Spinal cord (tissue), 10 donors: ENCODE data around the gene MED23. TPM values are rescaled to one million over a fixed set of nuclear protein-coding genes. Genes with fewer than 3 reads are reported as not detected.
A peak's percentile ranks its signal among the peaks of the same experiment; 100 is the strongest.

Experiments used
- DNase-seq, 6 donors: peaks; one replicate each; pipeline versions ENCODE4 v3.0.0 to v3.0.0-alpha.2; 2013 to 2015; ENCODE audit warnings: low spot score in 6 of 6, low read depth in 4 of 6
- H3K27ac ChIP-seq: one replicate; pipeline ENCODE4 v1.5.1; 2013; ENCODE audit warnings: low read depth, low read length, control low read depth
- H3K27me3 ChIP-seq: one replicate; pipeline ENCODE4 v1.6.1; 2013; ENCODE audit warnings: low read length; ENCODE audit not compliant: control insufficient read depth, insufficient read depth
- H3K36me3 ChIP-seq: one replicate; pipeline ENCODE4 v1.6.1; 2013; ENCODE audit warnings: low read length; ENCODE audit not compliant: control insufficient read depth, insufficient read depth
- H3K4me1 ChIP-seq: one replicate; pipeline ENCODE4 v1.6.1; 2013; ENCODE audit warnings: low read length; ENCODE audit not compliant: control insufficient read depth, insufficient read depth
- H3K4me3 ChIP-seq: one replicate; pipeline ENCODE4 v1.5.1; 2013; ENCODE audit warnings: low read depth, low read length, control low read depth
- H3K9me3 ChIP-seq: one replicate; pipeline ENCODE4 v1.6.1; 2013; ENCODE audit warnings: low read length; ENCODE audit not compliant: control insufficient read depth, insufficient read depth
- whole genome bisulfite sequencing: methylation state at CpG from one replicate; pipeline ENCODE4 v1.1.5; 2013; ENCODE audit warnings: missing lambda C conversion rate; ENCODE audit not compliant: insufficient coverage; 5-methylcytosine and 5-hydroxymethylcytosine counted together
- polyA plus RNA-seq, 2 donors: library from polyadenylated mRNA; unstranded; fragments of 120-200 nt; gene quantifications; one replicate each; pipeline ENCODE4 v1.2.1, GENCODE V29; 2013; ENCODE audit not compliant: insufficient read length in 2 of 2
- total RNA-seq, 2 donors: library from RNA; depleted of rRNA in 1 of 2; stranded (reverse); fragments of 120-200 nt in 1 of 2; fragments of >200 nt in 1 of 2; gene quantifications; one replicate each; pipeline versions ENCODE4 v1.2.3 to v1.2.4, GENCODE V29; 2013 to 2014
- donor health status: healthy.

MED23 gene
- total and polyA plus RNA-seq, 4 donors: 33.5 to 55.1 (median 37.1) TPM

DNA sequence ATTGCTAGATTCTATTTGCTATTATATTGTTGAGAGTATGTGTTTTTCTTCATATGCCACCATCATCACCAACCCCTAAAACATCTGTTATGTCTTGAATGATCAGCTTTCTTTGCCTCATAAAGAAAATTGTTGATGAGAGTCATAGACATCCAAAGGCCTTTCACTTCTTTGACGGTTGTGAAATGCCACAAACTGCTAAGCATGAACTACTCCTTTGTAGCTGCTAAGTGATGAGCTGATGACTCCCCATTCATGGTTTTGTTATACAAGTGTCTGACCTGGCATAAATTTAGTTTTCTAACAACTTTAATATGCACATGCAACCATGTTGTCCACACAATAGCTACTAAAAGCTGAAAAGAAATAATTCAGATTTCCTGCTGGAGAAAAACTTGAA, 684 bp upstream of the MED23 start:
- H3K27me3 ChIP-seq: peaks cover 2% of the 10 kb centered on the region
- H3K27ac ChIP-seq: no peak overlapping the region
- DNase-seq: peak in 1 of 6 donors; percentile 0
- peaks cover 4% of the 10 kb centered on the region for H3K4me1 ChIP-seq
- H3K36me3 ChIP-seq: peaks cover 3% of the 10 kb centered on the region
- 14% methylated on average over 1 of the region's 1 CpG for WGBS
- peak overlapping the region; percentile 97 for H3K4me3 ChIP-seq
- H3K9me3 ChIP-seq: no peaks in the 10 kb centered on the region

DNA sequence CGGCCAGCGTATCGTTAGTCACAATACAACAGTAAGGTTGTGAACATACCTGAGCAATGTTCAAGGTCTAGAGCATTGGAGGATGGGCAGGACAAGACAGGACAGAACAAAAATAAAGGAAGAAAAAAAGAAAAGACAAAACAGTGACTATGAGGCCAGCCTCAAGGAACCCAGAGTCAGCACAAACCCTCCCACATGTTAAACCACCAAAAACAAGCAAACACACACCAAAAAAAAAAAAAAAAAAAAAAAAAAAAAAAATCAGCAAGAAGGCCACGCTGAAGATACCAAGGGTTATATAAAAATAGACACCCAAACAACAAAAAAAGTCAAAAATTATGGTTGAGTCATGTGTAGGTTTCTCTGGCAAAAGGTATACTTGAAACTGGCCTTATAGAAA, 12.8 kb downstream of the MED23 start:
- Histone ChIP-seq H3K36me3 (peaks cover 16% of the 10 kb centered on the region), H3K27ac (no peak overlapping the region), H3K9me3 (no peaks in the 10 kb centered on the region), H3K27me3 (no peaks in the 10 kb centered on the region), H3K4me1 (no peaks in the 10 kb centered on the region), H3K4me3 (no peak overlapping the region)
- DNase-seq: no peak
- no CpG with 5 or more reads among the region's 4 CpGs for WGBS

DNA sequence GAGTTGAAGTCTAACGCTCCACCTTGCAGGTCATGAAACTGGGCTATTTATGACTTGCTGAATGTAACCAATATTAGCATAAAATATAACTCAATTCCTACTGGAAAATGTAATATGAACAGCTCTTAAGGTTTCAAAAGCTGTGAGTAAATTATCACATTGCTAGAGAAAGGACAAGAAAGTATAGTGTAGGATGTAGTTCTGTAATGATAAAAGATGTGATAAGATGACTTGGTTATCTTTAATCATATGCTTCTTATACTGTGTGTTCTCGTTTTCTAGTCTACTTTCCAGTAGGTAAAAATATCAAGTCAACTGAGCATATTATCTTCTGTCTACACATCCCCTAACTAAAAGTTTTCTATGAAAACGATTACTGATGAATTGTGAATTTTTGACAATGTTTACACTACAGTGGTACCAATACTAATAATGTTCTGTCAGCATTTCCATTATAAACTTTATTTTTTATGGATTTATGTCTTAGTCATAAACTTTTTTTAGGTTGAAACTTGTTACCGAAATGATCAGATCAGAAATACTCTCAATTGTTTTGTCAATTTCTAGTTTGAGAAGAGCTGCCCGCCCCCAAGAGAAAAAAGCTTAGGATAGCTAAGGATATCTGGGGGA, 14.6 kb downstream of the MED23 start:
- no peaks in the 10 kb centered on the region for H3K27me3 ChIP-seq
- no peaks in the 10 kb centered on the region for H3K9me3 ChIP-seq
- no peak overlapping the region for H3K27ac ChIP-seq
- no peaks in the 10 kb centered on the region for H3K4me1 ChIP-seq
- H3K4me3 ChIP-seq: no peak overlapping the region
- no peak for DNase-seq
- H3K36me3 ChIP-seq: peaks cover 19% of the 10 kb centered on the region
- no CpG with 5 or more reads among the region's 5 CpGs for WGBS

DNA sequence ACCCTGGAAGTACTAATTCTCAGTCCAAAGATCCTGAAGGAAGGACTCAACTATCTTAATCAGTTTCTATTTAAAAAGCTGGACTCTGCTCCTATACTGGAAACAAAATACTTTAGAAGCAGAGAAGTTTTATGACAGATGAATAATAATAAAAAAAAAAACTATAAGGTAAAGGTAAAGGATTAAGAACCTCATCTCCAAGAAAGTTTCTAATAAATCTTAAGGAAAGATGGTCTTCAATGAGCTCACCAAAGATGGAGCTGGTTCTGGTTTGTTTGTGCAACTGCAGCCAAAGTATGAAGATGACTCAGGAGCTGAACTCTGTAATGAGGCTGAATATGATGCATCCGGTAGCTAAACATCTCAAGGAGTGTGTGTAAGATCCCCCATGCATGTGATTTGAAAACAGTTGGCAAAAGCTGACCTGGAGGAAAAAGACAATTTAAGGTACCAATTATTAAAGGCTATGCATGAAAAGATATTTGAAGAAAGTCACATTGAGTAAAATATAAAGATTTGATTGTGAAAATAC, 25.2 kb downstream of the MED23 start:
- peaks cover 1% of the 10 kb centered on the region for H3K36me3 ChIP-seq
- DNase-seq: no peak

DNA sequence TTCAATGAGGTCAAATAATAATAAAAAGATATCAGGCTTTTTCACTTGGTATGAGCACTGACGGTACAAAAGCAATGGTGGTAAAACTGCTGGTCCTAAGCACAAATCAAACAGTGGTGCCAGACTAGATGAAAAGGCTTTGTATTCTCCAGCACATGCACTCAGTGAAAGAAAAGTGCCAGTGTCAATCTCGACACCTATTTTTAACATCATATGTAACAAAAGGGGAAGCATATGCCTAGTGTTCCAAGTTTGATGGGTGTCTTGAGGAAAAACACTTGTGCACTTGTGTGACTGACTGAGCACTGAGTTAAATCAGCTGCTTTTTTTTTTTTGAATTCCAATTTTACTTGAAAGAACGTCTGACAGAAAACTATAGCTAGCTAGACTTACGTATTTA, 27.3 kb downstream of the MED23 start:
- no CpG with 5 or more reads among the region's 4 CpGs for WGBS
- H3K9me3 ChIP-seq: no peaks in the 10 kb centered on the region
- DNase-seq: peak in 1 of 6 donors; percentile 3
- no peak overlapping the region for H3K27ac ChIP-seq
- H3K27me3 ChIP-seq: no peaks in the 10 kb centered on the region
- H3K36me3 ChIP-seq: peaks cover 4% of the 10 kb centered on the region
- H3K4me3 ChIP-seq: no peak overlapping the region
- no peaks in the 10 kb centered on the region for H3K4me1 ChIP-seq

More for the DNA sequence above, 25.2 kb downstream of the MED23 start:
- 100% methylated on average over 1 of the region's 1 CpG for WGBS
- H3K27me3 ChIP-seq: no peaks in the 10 kb centered on the region
- H3K27ac ChIP-seq: no peak overlapping the region
- H3K4me3 ChIP-seq: no peak overlapping the region
- no peaks in the 10 kb centered on the region for H3K9me3 ChIP-seq
- no peaks in the 10 kb centered on the region for H3K4me1 ChIP-seq

DNA sequence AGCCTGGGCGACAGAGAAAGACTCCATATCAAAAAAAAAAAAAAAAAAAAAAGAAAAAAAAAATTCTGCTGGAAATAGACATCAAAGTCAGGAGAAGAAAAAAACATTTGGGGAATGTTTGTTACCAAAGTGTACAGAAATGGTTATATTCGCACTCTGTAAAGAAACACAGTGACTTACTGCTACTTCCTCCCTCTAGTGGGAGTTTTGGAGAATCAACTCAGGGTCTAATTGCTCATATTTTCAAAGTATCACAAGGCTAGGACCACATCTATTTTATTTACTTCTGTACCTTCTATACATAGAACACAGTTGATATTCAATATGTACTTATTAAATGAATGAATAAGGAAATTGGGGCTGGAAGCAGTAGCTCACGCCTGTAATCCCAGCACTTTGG, 30.6 kb downstream of the MED23 start:
- WGBS: no CpG with 5 or more reads among the region's 3 CpGs
- H3K9me3 ChIP-seq: no peaks in the 10 kb centered on the region
- no peaks in the 10 kb centered on the region for H3K4me1 ChIP-seq
- H3K27ac ChIP-seq: no peak overlapping the region
- no peaks in the 10 kb centered on the region for H3K27me3 ChIP-seq
- peaks cover 7% of the 10 kb centered on the region for H3K36me3 ChIP-seq
- H3K4me3 ChIP-seq: no peak overlapping the region
- DNase-seq: peak in 3 of 6 donors; percentile 0 to 60 (median 33)

DNA sequence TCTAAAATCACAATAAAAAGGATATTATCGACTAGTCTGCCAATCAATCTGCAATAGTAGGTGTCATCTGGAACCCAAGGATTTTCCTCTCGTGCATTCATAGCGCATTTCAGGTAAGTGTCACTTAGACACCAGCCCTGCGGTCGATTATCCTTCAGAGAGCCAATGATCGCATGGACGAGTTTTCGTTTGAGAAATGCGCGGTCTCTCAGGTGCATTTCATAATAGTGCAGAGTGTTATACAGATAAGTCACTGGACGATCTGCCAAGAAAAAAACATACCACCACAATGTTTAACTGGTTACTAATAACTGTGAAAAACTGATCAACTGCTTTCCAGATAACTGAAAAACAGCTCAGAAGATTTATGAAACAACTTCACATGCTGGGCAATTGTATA, 34.0 kb downstream of the MED23 start:
- no peaks in the 10 kb centered on the region for H3K27me3 ChIP-seq
- H3K27ac ChIP-seq: no peak overlapping the region
- 98% methylated on average over 8 of the region's 11 CpGs for WGBS
- no peak overlapping the region for H3K4me3 ChIP-seq
- DNase-seq: no peak
- H3K36me3 ChIP-seq: peaks cover 17% of the 10 kb centered on the region
- no peaks in the 10 kb centered on the region for H3K4me1 ChIP-seq
- no peaks in the 10 kb centered on the region for H3K9me3 ChIP-seq

DNA sequence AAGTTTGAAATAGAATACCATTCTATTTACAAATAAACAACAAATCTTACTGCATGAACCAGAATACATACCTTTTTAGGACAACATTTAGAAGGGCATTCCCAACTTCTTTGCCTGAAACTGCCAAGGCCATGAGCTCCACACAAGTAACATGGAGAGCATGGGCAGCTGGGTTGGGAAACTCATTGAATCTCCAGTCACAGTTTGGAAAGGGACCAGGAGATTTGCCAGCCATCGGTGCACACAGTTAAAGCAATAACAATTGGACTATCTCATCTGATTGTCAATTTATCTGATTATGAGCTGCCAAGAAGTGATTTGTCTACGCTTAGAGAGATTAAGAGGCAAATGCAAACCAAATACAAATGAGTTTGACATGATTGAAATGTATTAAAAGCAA, 35.1 kb downstream of the MED23 start:
- no peaks in the 10 kb centered on the region for H3K9me3 ChIP-seq
- H3K4me3 ChIP-seq: no peak overlapping the region
- H3K27ac ChIP-seq: no peak overlapping the region
- no peak for DNase-seq
- peaks cover 16% of the 10 kb centered on the region for H3K36me3 ChIP-seq
- no peaks in the 10 kb centered on the region for H3K27me3 ChIP-seq
- H3K4me1 ChIP-seq: no peaks in the 10 kb centered on the region
- WGBS: no CpG with 5 or more reads among the region's 2 CpGs

DNA sequence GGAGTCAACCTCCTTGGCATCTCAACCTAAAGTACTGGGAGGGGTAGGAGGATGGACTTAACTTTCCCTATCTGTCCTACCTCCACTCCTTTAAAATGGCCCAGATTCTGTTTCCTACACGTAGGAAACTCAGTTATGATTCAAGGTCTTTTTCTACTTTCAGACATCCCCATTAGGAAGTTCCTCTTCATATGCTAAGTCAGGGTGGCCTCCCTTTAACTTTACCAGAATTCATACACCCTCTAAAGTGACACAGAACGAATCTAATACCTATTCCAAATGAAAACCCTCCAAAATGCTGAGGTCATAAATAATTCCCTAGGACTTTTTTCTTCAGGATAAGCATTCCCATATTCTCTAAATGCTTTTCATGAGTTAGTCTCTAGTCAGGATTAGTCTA, 39.4 kb downstream of the MED23 start:
- 100% methylated on average over 2 of the region's 2 CpGs for WGBS
- Histone ChIP-seq H3K4me1 (no peaks in the 10 kb centered on the region), H3K4me3 (no peak overlapping the region), H3K9me3 (no peaks in the 10 kb centered on the region), H3K36me3 (peaks cover 24% of the 10 kb centered on the region), H3K27me3 (no peaks in the 10 kb centered on the region), H3K27ac (no peak overlapping the region)
- DNase-seq: no peak

DNA sequence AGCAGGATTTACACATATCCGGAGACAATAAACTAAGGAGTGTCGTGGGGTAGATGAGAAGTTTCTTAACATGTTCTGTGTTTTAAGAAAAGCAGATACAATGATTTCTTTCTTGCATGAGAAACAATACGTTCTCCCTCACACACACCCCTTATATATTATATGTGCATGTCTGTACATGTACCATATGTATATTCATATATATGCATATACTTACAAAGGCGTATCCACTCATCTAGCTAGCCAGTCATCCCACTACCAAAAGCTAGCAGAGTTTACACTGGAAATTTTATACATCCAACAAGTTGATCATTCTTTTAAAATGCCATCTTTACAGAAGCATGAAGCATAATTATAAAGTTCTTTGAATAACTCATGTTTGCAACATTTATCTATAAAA, 40.1 kb downstream of the MED23 start:
- Histone ChIP-seq H3K27ac (no peak overlapping the region), H3K9me3 (no peaks in the 10 kb centered on the region), H3K36me3 (peaks cover 23% of the 10 kb centered on the region), H3K4me1 (no peaks in the 10 kb centered on the region), H3K4me3 (no peak overlapping the region), H3K27me3 (no peaks in the 10 kb centered on the region)
- no CpG with 5 or more reads among the region's 4 CpGs for WGBS
- no peak for DNase-seq
